ENCODE measurements around the gene LHFPL3. TPM values are rescaled to one million over a fixed set of nuclear protein-coding genes. Genes with fewer than 3 reads are reported as not detected.

Gene LHFPL3
- total RNA-seq, 1 donor from 2014 or later: not detected

DNA sequence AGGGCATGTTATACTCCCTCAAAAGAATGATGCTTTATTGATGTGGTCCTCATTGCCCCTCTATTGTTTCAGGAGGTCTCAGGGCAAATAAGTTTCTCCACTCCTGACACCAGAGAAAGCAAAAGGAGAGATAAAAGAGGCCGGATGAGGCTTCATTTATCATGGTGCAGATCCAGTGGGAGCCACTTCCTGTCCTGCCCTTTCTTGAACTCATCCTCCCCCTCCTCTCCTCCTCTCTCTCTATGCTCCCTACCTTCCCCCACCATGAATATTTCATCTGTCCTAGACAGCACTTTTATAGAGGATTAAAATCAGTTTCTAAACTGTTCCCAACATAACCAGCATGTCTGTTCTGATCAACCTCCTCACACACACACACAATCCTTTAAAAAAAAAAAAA is 513.4 kb downstream of the LHFPL3 start:
- Mint-ChIP-seq H3K27ac (no peak overlapping the region), H3K27me3 (peaks cover 16% of the 10 kb centered on the region), H3K36me3 (ENCODE audit: insufficient read depth) (peaks cover 22% of the 10 kb centered on the region), H3K9me3 (ENCODE audit: low read depth) (no peaks in the 10 kb centered on the region), H3K4me3 (ENCODE audit: low read depth) (no peak overlapping the region), H3K4me1 (ENCODE audit: low read depth) (peaks cover 13% of the 10 kb centered on the region)
- TF ChIP-seq, protein P1, sequence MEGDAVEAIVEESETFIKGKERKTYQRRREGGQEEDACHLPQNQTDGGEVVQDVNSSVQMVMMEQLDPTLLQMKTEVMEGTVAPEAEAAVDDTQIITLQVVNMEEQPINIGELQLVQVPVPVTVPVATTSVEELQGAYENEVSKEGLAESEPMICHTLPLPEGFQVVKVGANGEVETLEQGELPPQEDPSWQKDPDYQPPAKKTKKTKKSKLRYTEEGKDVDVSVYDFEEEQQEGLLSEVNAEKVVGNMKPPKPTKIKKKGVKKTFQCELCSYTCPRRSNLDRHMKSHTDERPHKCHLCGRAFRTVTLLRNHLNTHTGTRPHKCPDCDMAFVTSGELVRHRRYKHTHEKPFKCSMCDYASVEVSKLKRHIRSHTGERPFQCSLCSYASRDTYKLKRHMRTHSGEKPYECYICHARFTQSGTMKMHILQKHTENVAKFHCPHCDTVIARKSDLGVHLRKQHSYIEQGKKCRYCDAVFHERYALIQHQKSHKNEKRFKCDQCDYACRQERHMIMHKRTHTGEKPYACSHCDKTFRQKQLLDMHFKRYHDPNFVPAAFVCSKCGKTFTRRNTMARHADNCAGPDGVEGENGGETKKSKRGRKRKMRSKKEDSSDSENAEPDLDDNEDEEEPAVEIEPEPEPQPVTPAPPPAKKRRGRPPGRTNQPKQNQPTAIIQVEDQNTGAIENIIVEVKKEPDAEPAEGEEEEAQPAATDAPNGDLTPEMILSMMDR (IDR thresholded peaks at IDR 0.05; ENCODE audit: unreplicated experiment): no peak
- DNase-seq (ENCODE audit: low spot score, unreplicated experiment): no peak

DNA sequence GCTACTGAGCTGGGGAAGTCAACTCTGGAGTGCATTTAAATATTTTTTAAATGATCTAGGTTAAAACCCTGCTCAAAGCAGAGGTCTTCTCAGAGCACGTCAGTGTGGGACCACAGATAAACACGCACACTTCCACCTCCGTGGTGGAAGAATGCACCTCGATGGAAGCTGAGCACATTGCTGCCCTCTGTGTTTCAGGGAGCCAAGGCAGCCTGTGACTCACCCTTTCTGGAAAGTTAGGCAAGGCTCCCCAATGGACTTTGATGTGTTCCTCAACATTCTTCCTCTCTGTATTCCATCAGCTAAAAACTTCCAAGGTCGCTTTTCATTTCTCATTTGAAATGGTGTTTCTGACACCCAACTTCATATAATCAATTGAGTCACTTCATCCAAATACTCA is 514.8 kb downstream of the LHFPL3 start:
- DNase-seq (ENCODE audit: low spot score, unreplicated experiment): no peak
- no peaks in the 10 kb centered on the region for H3K9me3 Mint-ChIP-seq (ENCODE audit: low read depth)
- H3K4me3 Mint-ChIP-seq (ENCODE audit: low read depth): no peak overlapping the region
- TF ChIP-seq, protein P1 (IDR thresholded peaks at IDR 0.05; ENCODE audit: unreplicated experiment): no peak
- H3K36me3 Mint-ChIP-seq (ENCODE audit: insufficient read depth): peaks cover 25% of the 10 kb centered on the region
- peaks cover 13% of the 10 kb centered on the region for H3K4me1 Mint-ChIP-seq (ENCODE audit: low read depth)
- peaks cover 18% of the 10 kb centered on the region for H3K27me3 Mint-ChIP-seq
- no peak overlapping the region for H3K27ac Mint-ChIP-seq

DNA sequence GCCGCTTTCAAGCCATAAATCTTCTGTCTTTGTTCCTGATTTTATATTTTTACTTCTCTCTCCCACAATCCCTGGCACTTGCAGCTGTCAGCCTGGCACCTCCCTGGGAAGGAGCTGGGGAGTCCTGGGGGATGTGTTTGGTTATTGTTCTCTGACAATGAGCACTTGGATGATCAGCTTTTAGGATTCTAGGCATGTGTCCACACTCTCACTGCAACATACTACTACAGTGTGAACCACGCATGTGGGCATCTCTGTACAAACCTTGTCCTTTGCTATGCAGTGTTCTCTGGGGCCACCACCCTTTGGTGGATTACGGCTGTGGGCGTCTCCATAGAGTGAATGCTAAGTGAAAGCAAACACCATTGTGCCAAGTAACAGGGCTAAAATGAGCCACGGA is 517.2 kb downstream of the LHFPL3 start:
- H3K36me3 Mint-ChIP-seq (ENCODE audit: insufficient read depth): peaks cover 24% of the 10 kb centered on the region
- peaks cover 13% of the 10 kb centered on the region for H3K4me1 Mint-ChIP-seq (ENCODE audit: low read depth)
- H3K27me3 Mint-ChIP-seq: peaks cover 21% of the 10 kb centered on the region
- H3K27ac Mint-ChIP-seq: no peak overlapping the region
- H3K9me3 Mint-ChIP-seq (ENCODE audit: low read depth): no peaks in the 10 kb centered on the region
- no peak overlapping the region for H3K4me3 Mint-ChIP-seq (ENCODE audit: low read depth)
- TF ChIP-seq, protein P1 (IDR thresholded peaks at IDR 0.05; ENCODE audit: unreplicated experiment): no peak
- no peak for DNase-seq (ENCODE audit: low spot score, unreplicated experiment)

DNA sequence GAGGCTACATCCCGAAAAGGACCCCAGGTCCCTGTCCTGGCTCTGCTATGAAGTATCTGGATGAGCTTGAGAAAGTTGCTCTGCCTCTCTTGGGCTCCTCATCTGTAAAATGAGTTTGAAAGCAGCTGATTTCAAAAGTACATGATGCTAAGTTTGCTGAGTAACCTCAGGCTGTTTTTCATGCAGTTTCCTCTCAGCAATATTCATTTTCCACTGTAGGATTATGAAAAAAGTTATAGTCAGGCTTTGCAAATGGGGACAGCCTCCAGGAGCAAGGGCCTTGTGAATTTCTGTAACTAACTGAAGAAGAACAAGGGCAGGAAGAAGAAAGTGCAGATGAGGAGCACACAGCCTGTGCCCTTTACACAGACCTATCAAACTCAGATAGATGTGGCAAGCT is 518.3 kb downstream of the LHFPL3 start:
- no peak for DNase-seq (ENCODE audit: low spot score, unreplicated experiment)
- Mint-ChIP-seq H3K4me1 (ENCODE audit: low read depth) (peaks cover 13% of the 10 kb centered on the region), H3K9me3 (ENCODE audit: low read depth) (no peaks in the 10 kb centered on the region), H3K27ac (no peak overlapping the region), H3K27me3 (peaks cover 21% of the 10 kb centered on the region), H3K4me3 (ENCODE audit: low read depth) (no peak overlapping the region), H3K36me3 (ENCODE audit: insufficient read depth) (peaks cover 23% of the 10 kb centered on the region)
- TF ChIP-seq, protein P1 (IDR thresholded peaks at IDR 0.05; ENCODE audit: unreplicated experiment): no peak

DNA sequence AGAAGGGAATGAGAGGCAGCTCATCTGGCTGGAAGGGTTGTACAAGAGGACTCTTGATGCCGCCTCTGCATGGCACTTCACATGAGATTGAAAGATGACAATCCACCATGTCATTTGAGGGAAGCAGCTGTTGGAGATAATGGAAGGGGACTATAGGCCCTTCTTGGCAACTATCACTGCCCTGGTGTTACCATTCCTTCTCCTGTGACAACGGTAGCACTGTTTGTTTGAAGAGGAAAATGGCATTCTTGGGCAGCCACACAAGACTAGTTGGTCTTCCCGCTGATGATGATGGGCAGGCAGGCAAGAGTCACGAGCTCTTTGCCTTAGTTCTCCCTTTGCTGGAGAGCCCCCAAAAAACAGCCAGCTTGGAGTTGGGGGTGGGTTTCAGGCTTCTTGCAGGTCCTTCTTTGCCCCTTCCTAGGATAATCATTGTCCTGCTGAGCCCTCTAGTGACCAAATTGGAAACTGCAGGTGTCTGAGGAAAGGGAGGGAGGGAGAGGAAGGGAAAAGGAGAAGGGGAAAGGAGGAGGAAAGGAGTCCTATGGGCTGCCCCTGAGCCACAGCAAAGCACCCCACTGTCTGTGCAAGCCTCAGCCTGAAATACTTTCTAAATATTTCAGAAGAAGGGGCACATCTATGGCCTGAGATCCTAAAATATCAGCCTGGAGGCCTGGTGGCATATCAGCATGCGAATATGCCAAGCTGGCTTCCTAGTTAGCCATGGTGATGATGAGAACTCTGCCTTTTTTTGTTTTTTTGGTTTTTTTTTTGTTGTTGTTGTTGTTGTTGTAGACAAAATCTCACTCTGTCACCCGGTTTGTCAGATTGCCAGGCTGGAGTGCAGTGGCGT is 520.0 kb downstream of the LHFPL3 start:
- Mint-ChIP-seq H3K36me3 (ENCODE audit: insufficient read depth) (peaks cover 18% of the 10 kb centered on the region), H3K9me3 (ENCODE audit: low read depth) (no peaks in the 10 kb centered on the region), H3K27me3 (peaks cover 15% of the 10 kb centered on the region), H3K4me1 (ENCODE audit: low read depth) (peaks cover 13% of the 10 kb centered on the region), H3K4me3 (ENCODE audit: low read depth) (no peak overlapping the region), H3K27ac (peak overlapping the region; percentile 56)
- DNase-seq (ENCODE audit: low spot score, unreplicated experiment): peak; percentile 63
- TF ChIP-seq, protein P1 (IDR thresholded peaks at IDR 0.05; ENCODE audit: unreplicated experiment): peak; percentile 82
